H9 (cell line): ENCODE measurements around the gene ENO3. TPM values are rescaled to one million over a fixed set of nuclear protein-coding genes. Genes with fewer than 3 reads are reported as not detected.

Source experiments
- DNase-seq: peaks from one replicate; pipeline ENCODE4 v3.0.0-alpha.2; 2017
- H2AFZ ChIP-seq: one replicate; pipeline ENCODE4 v1.6.1; 2013; ENCODE audit warnings: mild to moderate bottlenecking, low read length, control low read depth, moderate library complexity
- H2AK5ac ChIP-seq: 2 replicates; pipeline ENCODE4 v1.6.1; 2013; ENCODE audit warnings: low read length, control low read depth, mixed read lengths; ENCODE audit not compliant: insufficient read length
- H2BK120ac ChIP-seq: one replicate; pipeline ENCODE4 v1.6.1; 2013; ENCODE audit warnings: low read depth, mild to moderate bottlenecking, low read length, control low read depth, inconsistent platforms; ENCODE audit not compliant: poor library complexity, severe bottlenecking
- H2BK12ac ChIP-seq: 2 replicates; pipeline ENCODE4 v1.6.1; 2013; ENCODE audit warnings: low read length, control low read depth, mixed read lengths, low read depth; ENCODE audit not compliant: insufficient read length
- H2BK15ac ChIP-seq: 2 replicates; pipeline ENCODE4 v1.6.1; 2013; ENCODE audit warnings: low read depth, low read length, control low read depth
- H2BK20ac ChIP-seq: one replicate; pipeline ENCODE4 v1.6.1; 2013; ENCODE audit warnings: low read depth, mild to moderate bottlenecking, low read length, control low read depth, inconsistent platforms; ENCODE audit not compliant: poor library complexity, severe bottlenecking
- H2BK5ac ChIP-seq: 2 replicates; pipeline ENCODE4 v1.6.1; 2013; ENCODE audit warnings: low read length, control low read depth, mixed read lengths; ENCODE audit not compliant: insufficient read length
- H3K14ac ChIP-seq: 2 replicates; pipeline ENCODE4 v1.6.1; 2013; ENCODE audit warnings: low read length, control low read depth; ENCODE audit not compliant: insufficient read depth
- H3K18ac ChIP-seq: 2 replicates; pipeline ENCODE4 v1.6.1; 2013; ENCODE audit warnings: low read depth, mild to moderate bottlenecking, mixed read lengths, low read length, control low read depth; ENCODE audit not compliant: insufficient read length
- H3K23ac ChIP-seq: 2 replicates; pipeline ENCODE4 v1.6.1; 2013; ENCODE audit warnings: low read length, control low read depth, mixed read lengths, low read depth; ENCODE audit not compliant: insufficient read length
- H3K23me2 ChIP-seq: 2 replicates; pipeline ENCODE4 v1.6.1; 2013; ENCODE audit warnings: low read depth, mild to moderate bottlenecking, mixed read lengths, low read length, control low read depth; ENCODE audit not compliant: insufficient read length, poor library complexity, severe bottlenecking
- H3K27ac ChIP-seq: 2 replicates; pipeline ENCODE4 v1.5.1; 2013; ENCODE audit warnings: low read length, control low read depth, mixed read lengths, low read depth; ENCODE audit not compliant: insufficient read length
- H3K27me3 ChIP-seq: 2 replicates; pipeline ENCODE4 v1.6.1; 2013; ENCODE audit warnings: low read length, control low read depth, inconsistent platforms; ENCODE audit not compliant: insufficient read depth
- H3K4ac ChIP-seq: 2 replicates; pipeline ENCODE4 v1.6.1; 2013; ENCODE audit warnings: low read depth, mild to moderate bottlenecking, control low read depth, inconsistent platforms, low read length, moderate library complexity
- H3K4me1 ChIP-seq: 2 replicates; pipeline ENCODE4 v1.6.1; 2013; ENCODE audit warnings: low read length, control low read depth, inconsistent platforms; ENCODE audit not compliant: insufficient read depth
- H3K4me2 ChIP-seq: 2 replicates; pipeline ENCODE4 v1.6.1; 2013; ENCODE audit warnings: low read length, control low read depth, mixed read lengths; ENCODE audit not compliant: insufficient read length, insufficient read depth
- H3K56ac ChIP-seq: 2 replicates; pipeline ENCODE4 v1.6.1; 2013; ENCODE audit warnings: low read depth, mild to moderate bottlenecking, mixed read lengths, low read length, control low read depth; ENCODE audit not compliant: insufficient read length
- H3K79me1 ChIP-seq: 2 replicates; pipeline ENCODE4 v1.6.1; 2013; ENCODE audit warnings: low read depth, mild to moderate bottlenecking, moderate library complexity, low read length, control low read depth, inconsistent platforms; ENCODE audit not compliant: insufficient read depth, poor library complexity, severe bottlenecking
- H3K79me2 ChIP-seq: 2 replicates; pipeline ENCODE4 v1.6.1; 2013; ENCODE audit warnings: low read length, control low read depth, inconsistent platforms; ENCODE audit not compliant: insufficient read depth
- H3K9ac ChIP-seq: 2 replicates; pipeline ENCODE4 v1.6.1; 2013; ENCODE audit warnings: low read length, control low read depth, mixed read lengths; ENCODE audit not compliant: insufficient read length; ENCODE audit errors: extremely low read depth
- H3K9me3 ChIP-seq: one replicate; pipeline ENCODE4 v1.6.1; 2013; ENCODE audit warnings: low read depth, low read length, inconsistent platforms; ENCODE audit not compliant: control insufficient read depth
- H3T11ph ChIP-seq: one replicate; pipeline ENCODE4 v1.6.1; 2013; ENCODE audit warnings: mild to moderate bottlenecking, low read length, control low read depth, inconsistent platforms
- H4K20me1 ChIP-seq: one replicate; pipeline ENCODE4 v1.6.1; 2013; ENCODE audit not compliant: control insufficient read depth, insufficient read length, insufficient read depth
- H4K5ac ChIP-seq: 2 replicates; pipeline ENCODE4 v1.6.1; 2013; ENCODE audit warnings: low read depth, mild to moderate bottlenecking, mixed read lengths, low read length, control low read depth; ENCODE audit not compliant: insufficient read length
- H4K8ac ChIP-seq: replicated peaks from 2 replicates; pipeline ENCODE4 v1.6.1; 2013; ENCODE audit warnings: low read length, control low read depth, mixed read lengths, low read depth; ENCODE audit not compliant: insufficient read length
- H4K91ac ChIP-seq: 2 replicates; pipeline ENCODE4 v1.6.1; 2013; ENCODE audit warnings: low read depth, mild to moderate bottlenecking, moderate library complexity, mixed read lengths, low read length, control low read depth; ENCODE audit not compliant: insufficient read length
- H3K27ac Mint-ChIP-seq, 3 experiments: 2 replicates in 2 of 3; 3 replicates in 1 of 3; pipeline ENCODE4 v1.8.0; 2020 to 2021; ENCODE audit warnings: mixed read lengths in 3 of 3, mild to moderate bottlenecking in 1 of 3, moderate library complexity in 1 of 3
- H3K27me3 Mint-ChIP-seq: 2 replicates; pipeline ENCODE4 v1.8.0; 2021; ENCODE audit warnings: low read depth, mild to moderate bottlenecking, moderate library complexity, mixed read lengths
- H3K36me3 Mint-ChIP-seq, 3 experiments: 2 replicates in 2 of 3; 3 replicates in 1 of 3; pipeline ENCODE4 v1.8.0; 2020 to 2021; ENCODE audit warnings: low read depth in 3 of 3, mixed read lengths in 3 of 3; ENCODE audit not compliant: insufficient read depth in 1 of 3
- H3K4me1 Mint-ChIP-seq, 2 experiments: 2 replicates each; pipeline ENCODE4 v1.8.0; 2020; ENCODE audit warnings: mixed read lengths in 2 of 2
- H3K4me3 Mint-ChIP-seq, 2 experiments: 2 replicates in 1 of 2; 3 replicates in 1 of 2; pipeline ENCODE4 v1.8.0; 2020 to 2021; ENCODE audit warnings: mild to moderate bottlenecking in 2 of 2, mixed read lengths in 2 of 2, moderate library complexity in 1 of 2
- H3K9me3 Mint-ChIP-seq, 2 experiments: 2 replicates in 1 of 2; 3 replicates in 1 of 2; pipeline ENCODE4 v1.8.0; 2020; ENCODE audit warnings: mild to moderate bottlenecking in 2 of 2, mixed read lengths in 2 of 2, moderate library complexity in 1 of 2
- WGBS: extraction: QIAGEN DNeasy Blood & Tissue Kit; methylation state at CpG from one replicate; pipeline ENCODE4 v1.1.7; 2013; ENCODE audit warnings: missing lambda C conversion rate, low lambda C conversion rate, mixed read lengths; ENCODE audit not compliant: insufficient read length; ENCODE audit errors: extremely low coverage; 5-methylcytosine and 5-hydroxymethylcytosine counted together
- total RNA-seq: library from RNA; stranded (reverse); gene quantifications from 2 replicates; pipeline ENCODE4 v1.2.1, GENCODE V29; 2021
- TF ChIP-seq, protein P1 (sequence below): fragments of 200-600 bp; sonication (generic); conservative IDR thresholded peaks from 3 replicates; pipeline ENCODE4 v1.8.0; 2021; ENCODE audit warnings: antibody characterized with exemption, mild to moderate bottlenecking

ENO3 gene
- total RNA-seq, 1 experiment from 2014 or later: 25.4 TPM

DNA sequence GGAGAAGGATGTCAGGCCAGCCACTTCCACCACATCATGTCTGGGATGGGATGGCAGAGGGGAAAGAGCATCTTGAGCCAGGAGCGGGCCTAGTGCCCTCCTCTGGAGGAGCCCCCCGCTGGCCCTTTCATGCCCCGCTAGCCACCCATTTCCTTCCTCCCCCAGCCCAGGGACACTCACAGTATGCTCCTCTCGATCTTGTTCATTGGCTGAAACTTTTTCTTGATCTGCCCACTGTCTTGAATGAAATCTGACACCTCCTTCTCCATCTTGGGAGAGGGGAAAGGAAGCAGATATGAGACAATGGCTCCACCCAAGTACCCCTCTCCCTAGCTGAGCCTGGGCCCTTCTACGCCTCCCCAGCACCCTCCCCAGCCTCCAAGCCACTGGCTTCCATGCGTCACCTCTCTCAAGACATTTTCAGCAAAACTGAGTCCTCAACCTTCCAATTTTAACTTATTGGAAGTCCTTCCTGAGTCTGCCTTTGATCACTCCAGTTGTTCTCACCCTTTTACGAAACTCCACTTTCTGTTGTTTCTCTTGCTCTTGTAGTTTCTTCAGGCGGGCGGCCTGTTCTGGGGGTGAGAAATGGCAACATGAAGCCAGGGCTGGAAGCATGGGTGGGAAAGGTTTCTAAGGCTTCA, 9.5 kb downstream of the ENO3 start:
- Mint-ChIP-seq H3K36me3 (peaks cover 16 to 39% (median 32%) of the 10 kb centered on the region in 3 experiments), H3K4me3 (0 out of 5 replicates have a peak overlapping the region, but pooled peaks of 1 of the 2 experiments have one; percentile 5), H3K9me3 (peaks cover 5 to 12% of the 10 kb centered on the region in 2 experiments; a peak in 4 of 5 replicates), H3K27ac (peak overlapping the region in 1 of 3 experiments; percentile 18; a peak in 3 of 7 replicates), H3K27me3 (no peaks in the 10 kb centered on the region; the same call in 1 of the 2 replicates), H3K4me1 (peaks cover 17 to 18% of the 10 kb centered on the region in 2 experiments)
- Histone ChIP-seq H3K9ac (no peak overlapping the region), H3K9me3 (no peaks in the 10 kb centered on the region), H2BK5ac (no peak overlapping the region), H4K8ac (no peak overlapping the region), H3K27me3 (no peaks in the 10 kb centered on the region), H2AFZ (no peak overlapping the region), H4K20me1 (no peaks in the 10 kb centered on the region), H3K79me2 (no peaks in the 10 kb centered on the region; the same call in 1 of the 2 replicates), H4K5ac (no peak overlapping the region), H3K56ac (no peak overlapping the region), H2BK20ac (no peak overlapping the region), H2AK5ac (no peak overlapping the region), H4K91ac (no peak overlapping the region), H3K14ac (no peak overlapping the region), H3K79me1 (peaks cover 2% of the 10 kb centered on the region), H3K23me2 (no peaks in the 10 kb centered on the region), H3K4me1 (peaks cover 3% of the 10 kb centered on the region; the same call in 1 of the 2 replicates), H3K18ac (no peak overlapping the region), H3K23ac (no peak overlapping the region), H2BK12ac (no peak overlapping the region), H3K4me2 (no peak overlapping the region), H2BK120ac (no peak overlapping the region), H3T11ph (no peak overlapping the region), H3K4ac (no peak overlapping the region), H2BK15ac (no peak overlapping the region), H3K27ac (no peak overlapping the region)
- no CpG with 5 or more reads among the region's 9 CpGs for WGBS
- TF ChIP-seq, protein P1, sequence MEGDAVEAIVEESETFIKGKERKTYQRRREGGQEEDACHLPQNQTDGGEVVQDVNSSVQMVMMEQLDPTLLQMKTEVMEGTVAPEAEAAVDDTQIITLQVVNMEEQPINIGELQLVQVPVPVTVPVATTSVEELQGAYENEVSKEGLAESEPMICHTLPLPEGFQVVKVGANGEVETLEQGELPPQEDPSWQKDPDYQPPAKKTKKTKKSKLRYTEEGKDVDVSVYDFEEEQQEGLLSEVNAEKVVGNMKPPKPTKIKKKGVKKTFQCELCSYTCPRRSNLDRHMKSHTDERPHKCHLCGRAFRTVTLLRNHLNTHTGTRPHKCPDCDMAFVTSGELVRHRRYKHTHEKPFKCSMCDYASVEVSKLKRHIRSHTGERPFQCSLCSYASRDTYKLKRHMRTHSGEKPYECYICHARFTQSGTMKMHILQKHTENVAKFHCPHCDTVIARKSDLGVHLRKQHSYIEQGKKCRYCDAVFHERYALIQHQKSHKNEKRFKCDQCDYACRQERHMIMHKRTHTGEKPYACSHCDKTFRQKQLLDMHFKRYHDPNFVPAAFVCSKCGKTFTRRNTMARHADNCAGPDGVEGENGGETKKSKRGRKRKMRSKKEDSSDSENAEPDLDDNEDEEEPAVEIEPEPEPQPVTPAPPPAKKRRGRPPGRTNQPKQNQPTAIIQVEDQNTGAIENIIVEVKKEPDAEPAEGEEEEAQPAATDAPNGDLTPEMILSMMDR: no peak
- no peak for DNase-seq
